AG09319 (cell line): ENCODE results near the gene PLPPR2.
"Not testable (repeated sequence)": the region's sequence is repeated elsewhere in the genome, so short reads cannot be mapped to it uniquely, and the experiment has no call there.

Experiments used
- DNase-seq: peaks from one replicate; pipeline ENCODE4 v3.0.0-alpha.2; 2010; ENCODE audit warnings: low read depth; ENCODE audit errors: extremely low read depth
- TF ChIP-seq, protein P1 (sequence below): IDR thresholded peaks from 2 replicates; pipeline ENCODE4 v1.5.1; 2011; ENCODE audit warnings: low read depth, mild to moderate bottlenecking, inconsistent platforms, low read length, moderate library complexity

PLPPR2 gene

DNA sequence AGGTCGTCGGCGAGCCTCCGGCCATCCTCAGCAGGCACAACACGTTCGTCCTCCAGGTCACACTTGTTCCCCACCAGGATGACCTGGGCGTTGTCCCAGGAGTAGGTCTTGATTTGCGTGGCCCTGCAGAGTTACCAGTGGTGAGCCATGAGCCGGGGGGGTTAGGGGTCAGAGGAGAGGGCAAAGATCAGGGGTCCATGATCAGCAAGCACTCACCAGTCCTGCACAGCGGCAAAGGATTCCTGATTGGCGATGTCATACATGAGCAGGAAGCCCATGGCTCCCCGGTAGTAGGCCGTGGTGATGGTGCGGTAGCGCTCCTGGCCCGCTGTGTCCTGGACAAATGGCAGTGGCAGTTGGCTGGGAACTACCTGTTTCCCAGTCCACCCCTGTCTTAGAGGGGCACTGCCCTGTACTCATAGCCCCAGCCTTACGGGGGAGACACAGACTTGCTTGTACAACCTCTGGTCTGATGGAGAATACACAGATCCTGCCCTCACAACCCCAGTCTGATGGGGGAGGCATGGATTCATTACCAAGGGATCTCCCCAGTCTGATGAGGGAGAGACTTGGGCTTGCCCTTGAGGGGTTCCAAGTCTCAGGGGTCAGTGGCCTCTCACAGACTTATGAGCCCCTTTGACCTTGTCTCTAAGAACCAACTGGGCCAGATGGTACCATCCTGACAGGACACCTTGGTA is 19.6 kb upstream of the PLPPR2 start:
- DNase-seq, result no peak
- TF ChIP-seq, protein P1, sequence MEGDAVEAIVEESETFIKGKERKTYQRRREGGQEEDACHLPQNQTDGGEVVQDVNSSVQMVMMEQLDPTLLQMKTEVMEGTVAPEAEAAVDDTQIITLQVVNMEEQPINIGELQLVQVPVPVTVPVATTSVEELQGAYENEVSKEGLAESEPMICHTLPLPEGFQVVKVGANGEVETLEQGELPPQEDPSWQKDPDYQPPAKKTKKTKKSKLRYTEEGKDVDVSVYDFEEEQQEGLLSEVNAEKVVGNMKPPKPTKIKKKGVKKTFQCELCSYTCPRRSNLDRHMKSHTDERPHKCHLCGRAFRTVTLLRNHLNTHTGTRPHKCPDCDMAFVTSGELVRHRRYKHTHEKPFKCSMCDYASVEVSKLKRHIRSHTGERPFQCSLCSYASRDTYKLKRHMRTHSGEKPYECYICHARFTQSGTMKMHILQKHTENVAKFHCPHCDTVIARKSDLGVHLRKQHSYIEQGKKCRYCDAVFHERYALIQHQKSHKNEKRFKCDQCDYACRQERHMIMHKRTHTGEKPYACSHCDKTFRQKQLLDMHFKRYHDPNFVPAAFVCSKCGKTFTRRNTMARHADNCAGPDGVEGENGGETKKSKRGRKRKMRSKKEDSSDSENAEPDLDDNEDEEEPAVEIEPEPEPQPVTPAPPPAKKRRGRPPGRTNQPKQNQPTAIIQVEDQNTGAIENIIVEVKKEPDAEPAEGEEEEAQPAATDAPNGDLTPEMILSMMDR, result no peak

DNA sequence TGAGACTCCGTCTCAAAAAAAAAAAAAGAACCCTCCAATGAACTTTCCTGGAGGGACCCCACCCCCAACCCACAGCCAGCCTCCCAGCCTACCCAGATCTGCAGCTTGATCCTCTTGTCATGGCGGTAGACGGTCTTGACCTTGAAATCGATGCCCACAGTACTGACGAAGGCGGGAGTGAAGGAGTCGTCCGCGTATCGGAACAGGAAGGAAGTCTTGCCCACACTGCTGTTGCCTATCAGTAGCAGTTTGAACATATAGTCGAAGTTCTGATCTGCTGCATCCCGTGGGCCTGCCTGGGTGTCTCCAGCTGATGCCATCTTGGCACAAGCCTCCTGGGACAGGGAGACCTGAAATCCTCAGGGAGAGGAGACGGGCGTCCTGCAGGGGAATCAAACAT is 18.2 kb upstream of the PLPPR2 start:
- TF ChIP-seq, protein P1, result no peak
- no peak for DNase-seq

DNA sequence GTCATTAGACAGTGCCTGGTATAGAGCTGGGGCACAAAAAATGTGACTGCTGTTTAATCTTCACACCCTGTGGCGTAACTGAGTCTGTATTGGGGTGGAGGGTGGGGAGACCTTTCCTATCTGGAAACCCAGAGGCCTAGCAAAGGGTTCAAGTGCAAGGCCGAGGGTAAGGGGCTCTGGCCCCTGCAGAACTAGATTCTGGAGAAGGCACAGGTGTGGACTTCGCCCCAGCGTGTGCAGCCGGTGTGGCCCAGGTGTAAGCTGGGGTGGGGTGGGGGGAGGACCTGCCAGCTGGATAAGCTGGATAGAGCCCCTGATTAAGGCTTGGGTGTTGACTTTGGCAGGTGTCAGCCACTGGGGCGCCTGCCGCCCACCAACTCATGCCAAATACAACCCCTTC is 17.1 kb upstream of the PLPPR2 start:
- TF ChIP-seq, protein P1, result no peak
- DNase-seq, result no peak

DNA sequence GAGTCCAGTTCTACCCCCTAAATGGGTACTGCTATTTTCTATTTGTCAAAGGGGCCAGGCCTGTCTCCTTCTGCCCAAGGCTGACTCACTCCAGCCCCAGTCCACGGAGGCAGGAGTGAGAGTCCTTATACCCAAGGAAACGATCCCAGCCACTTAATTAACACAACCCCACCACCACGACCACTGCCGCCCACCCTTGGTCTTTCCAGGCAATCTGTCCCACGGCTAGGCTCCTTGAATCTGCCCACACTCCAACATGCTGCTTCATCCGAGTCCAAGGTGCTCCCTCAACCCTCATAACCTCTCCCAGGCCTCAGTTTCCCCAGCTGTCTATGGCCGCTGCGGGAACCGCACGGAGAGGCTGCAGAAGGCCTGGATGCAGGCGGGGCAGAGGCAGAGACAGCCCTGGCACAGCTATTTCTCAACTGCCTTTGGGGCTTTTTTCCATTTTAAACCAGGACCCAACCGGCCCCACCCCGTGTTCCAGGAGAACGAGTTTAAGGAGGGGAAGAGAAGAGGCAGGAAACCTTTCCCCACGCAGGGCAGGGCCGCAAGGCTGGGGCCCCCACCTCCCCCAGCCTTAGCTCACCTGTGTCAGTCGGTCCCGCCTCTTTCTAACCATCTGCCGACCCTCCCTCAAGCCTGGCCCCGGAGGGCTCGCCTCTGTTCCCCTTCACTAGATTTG is 16.5 kb upstream of the PLPPR2 start:
- TF ChIP-seq, protein P1, result no peak
- no peak for DNase-seq

DNA sequence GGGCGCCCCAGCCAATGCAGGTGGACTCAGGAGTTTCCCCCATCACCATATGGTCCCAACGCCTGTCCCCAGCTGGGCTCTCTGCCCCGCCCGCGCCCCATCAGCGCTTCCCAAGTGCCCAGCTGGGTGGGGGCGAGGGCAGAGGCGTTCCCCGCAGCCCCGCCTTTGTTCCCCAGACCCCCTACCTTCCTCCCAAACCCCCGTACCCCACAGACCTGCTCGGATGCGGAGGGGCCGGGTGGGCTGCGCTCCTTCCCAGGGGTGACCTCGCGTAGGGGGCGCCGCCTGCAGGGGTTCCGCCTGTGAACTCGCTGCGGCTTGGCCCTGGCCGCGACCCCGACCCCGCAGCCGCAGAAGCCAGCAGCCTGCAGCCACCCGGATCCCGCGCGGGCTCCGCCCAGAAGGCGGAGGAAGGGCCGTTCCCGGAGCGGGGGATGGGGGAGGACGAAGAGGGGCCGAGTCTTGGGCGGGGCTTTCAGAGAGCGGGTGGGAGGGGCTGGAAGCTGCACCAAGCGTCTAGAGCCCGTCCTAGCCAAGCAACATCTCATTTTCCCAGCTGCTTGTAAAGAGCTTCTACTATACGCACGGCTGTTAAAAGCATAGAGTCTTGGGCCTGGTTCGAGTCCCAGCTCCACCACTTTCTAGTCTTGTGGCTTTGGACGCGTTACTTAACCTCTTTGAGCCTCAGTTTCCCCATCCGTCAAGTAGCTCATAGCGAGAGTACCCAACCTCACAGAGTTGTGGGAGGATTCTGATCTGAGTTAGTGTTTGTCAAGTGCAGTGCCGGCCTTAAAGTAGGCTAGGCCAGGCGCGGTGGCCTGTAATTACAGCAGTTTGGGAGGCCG is 15.8 kb upstream of the PLPPR2 start, which contains the start of gene RAB3D:
TSS of gene RAB3D (minus strand) at position 404 of the 845 bp plus-strand sequence. CDS start 2,258 bp downstream, outside the sequence.
- peak; percentile 62 for DNase-seq
- TF ChIP-seq, protein P1, result no peak

DNA sequence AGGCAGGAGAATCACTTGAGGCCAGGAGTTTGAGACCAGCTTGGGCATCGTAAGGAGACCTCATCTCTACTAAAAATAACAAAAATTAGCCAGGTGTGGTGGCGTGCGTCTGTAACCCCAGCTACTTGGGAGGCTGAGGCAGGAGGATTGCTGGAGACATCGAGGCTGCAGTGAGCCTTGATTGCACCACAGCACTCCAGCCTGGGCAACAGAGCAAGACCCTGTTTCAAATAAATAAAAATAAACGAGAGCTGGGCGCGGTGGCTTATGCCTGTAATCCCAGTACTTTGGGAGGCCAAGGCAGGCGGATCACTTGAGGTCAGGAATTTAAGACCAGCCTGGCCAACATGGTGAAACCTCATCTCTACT is 15.1 kb upstream of the PLPPR2 start:
- DNase-seq, result not testable (repeated sequence)

DNA sequence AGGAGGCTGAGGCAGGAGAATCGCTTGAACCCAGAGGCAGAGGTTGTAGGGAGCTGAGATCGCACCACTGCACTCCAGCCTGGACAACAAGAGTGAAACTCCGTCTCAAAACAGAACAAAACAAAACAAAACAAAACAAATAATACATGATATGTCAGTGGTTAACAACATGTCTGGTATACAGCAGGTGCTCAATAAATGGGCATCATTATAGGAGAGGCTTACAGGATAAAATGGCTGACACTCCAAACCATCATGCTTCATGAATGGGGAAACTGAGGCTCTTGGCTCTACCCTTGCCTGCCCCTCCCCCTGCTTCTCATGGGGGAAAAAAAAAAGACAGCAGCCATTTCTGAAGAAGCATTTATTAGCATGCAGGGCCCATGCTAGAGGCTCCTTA is 12.8 kb upstream of the PLPPR2 start:
- DNase-seq, result no peak

More for the DNA sequence above, 12.8 kb upstream of the PLPPR2 start:
- TF ChIP-seq, protein P1, result no peak
